NCI-H1092 (cell line): ENCODE data around the gene ADCY9.

Experiments used
- DNase-seq: peaks from one replicate; lab custom pipeline; 2025; lab: John Stamatoyannopoulos, UW

ADCY9 gene

GRCh38 chr16:4032768-4033167, 83.5 kb downstream of the ADCY9 start:
- DNase-seq = no peak

DNA sequence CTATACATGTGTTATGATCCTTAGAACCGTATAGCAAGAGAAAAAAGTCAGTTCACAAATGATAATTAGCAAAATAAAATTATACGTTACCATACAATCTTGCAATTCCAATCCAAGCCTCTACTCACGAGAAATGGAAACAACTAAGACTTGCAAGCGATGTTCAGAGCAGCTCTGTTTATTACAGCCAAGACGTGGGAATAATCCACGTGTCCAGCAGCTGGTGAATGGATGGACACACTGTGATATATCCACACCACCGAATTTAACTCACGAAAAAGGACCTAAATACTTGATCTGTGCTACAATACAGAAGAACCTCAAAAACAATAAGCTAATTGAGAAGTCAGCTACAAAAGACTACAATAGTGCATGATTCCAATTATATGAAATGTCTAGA, 88.1 kb downstream of the ADCY9 start:
- DNase-seq = no peak

DNA sequence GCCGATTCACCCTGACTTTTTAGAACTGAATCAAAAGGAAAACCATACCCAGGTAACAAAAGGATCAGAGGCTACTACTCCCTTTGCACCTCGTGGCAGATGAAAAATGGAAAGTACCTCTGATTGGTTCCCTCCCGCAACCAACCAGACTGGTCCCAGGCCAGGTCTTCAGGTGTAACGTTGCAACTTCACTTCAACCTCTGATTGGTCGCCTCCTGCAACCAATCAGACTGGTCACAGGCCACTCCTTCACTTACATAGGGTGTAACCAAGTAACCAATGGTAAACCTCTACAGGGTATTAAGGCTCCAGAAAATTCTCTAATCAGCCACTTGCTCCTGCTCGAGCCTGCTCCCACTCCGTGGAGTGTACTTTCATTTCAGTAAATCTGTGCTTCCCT, 89.4 kb downstream of the ADCY9 start:
- no peak for DNase-seq

GRCh38 chr16:4025428-4025827, 90.8 kb downstream of the ADCY9 start:
- no peak for DNase-seq

DNA sequence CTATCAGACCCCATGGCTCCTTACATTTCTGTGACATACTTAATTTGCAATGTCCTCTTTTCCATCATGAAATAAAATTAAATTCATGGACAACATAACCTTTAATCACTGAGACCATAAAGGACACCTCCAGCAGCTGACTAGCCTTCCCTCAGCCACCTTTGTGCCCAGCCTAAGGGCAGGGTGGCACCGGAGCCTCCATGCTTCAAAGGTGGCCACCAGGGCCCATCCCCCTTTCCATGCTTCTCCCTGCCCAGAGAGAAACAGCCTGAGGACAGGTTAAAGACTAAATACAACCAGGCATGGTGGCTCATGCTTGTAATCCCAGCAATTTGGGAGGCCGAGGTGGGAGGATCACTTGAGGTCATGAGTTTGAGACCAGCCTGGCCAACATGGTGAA, 94.3 kb downstream of the ADCY9 start:
- DNase-seq = no peak

GRCh38 chr16:4021070-4021779, 95.0 kb downstream of the ADCY9 start:
- peak; percentile 95 for DNase-seq

GRCh38 chr16:4019371-4019791, 96.9 kb downstream of the ADCY9 start:
- no peak for DNase-seq

- DNase-seq = no peak
These were observed 97.9 kb downstream of the ADCY9 start for GRCh38 chr16:4018391-4018790.

GRCh38 chr16:4017807-4018206, 98.4 kb downstream of the ADCY9 start:
- DNase-seq = no peak

DNA sequence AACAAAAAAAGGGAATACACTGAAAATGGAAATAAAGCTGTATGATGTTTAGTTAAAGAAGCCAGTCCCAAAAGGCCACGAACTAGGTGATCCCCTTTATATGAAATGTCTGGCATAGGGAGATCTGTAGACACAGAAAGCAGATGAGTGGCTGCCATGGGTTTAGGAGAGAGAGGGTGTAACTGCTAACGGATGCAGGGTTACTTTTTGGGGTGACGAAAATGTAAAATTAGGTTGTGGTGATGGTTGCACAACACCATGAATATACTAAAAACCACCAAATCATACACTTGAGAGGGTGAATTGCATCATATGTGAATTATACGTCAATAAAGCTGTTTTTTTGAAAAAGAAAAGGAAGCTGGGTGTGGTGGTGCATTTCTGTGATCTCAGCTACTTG, 99.6 kb downstream of the ADCY9 start:
- no peak for DNase-seq

DNA sequence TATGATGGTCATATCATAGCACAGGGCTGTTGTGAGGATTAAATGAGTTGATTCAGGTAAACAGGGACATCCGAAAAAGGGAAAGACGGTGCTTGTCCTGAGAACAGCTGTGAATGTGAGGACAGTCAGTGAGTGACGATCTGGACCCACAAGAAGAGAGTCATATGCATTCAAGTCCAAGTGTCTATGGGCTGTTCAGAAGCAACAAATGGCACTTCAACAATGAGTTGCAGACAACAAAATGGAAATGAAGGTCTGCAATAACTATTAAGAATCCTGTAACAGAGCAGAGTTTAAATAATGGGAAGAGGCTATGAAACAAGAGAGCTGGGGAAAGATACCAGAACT, 100.3 kb downstream of the ADCY9 start:
- DNase-seq = no peak

DNA sequence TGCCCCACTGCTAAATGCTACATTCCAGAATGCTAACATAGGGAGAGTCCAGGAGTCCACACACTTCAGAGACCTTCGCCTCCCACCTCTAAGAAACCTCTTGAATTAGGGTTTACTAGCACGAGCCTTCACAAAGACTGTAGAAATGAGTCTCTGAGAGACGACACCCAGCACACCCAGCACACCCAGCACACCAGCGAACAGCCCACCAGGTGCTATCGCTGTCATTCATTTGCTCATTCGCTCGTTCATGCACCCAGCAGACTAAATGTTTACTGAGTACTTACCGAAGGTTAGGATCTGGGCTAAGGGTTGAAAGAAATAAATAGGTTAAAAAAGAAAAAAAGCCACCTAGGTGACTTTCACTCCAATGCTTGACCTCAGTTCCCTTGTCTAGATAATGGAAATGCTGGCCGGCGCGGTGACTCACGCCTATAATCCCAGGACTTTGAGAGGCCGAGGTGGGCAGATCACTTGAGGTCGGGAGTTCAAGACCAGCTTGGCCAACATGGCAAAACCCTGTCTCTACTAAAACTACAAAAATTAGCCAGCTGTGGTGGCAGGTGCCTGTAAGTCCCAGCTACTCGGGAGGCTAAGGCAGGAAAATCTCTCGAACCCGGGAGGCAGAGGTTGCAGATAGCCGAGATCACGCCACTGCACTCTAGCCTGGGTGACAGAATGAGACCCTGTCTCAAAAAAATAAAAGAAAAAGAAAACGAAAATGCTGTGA, 100.8 kb downstream of the ADCY9 start:
- no peak for DNase-seq

GRCh38 chr16:4011940-4012629, 104.2 kb downstream of the ADCY9 start:
- DNase-seq = no peak

DNA sequence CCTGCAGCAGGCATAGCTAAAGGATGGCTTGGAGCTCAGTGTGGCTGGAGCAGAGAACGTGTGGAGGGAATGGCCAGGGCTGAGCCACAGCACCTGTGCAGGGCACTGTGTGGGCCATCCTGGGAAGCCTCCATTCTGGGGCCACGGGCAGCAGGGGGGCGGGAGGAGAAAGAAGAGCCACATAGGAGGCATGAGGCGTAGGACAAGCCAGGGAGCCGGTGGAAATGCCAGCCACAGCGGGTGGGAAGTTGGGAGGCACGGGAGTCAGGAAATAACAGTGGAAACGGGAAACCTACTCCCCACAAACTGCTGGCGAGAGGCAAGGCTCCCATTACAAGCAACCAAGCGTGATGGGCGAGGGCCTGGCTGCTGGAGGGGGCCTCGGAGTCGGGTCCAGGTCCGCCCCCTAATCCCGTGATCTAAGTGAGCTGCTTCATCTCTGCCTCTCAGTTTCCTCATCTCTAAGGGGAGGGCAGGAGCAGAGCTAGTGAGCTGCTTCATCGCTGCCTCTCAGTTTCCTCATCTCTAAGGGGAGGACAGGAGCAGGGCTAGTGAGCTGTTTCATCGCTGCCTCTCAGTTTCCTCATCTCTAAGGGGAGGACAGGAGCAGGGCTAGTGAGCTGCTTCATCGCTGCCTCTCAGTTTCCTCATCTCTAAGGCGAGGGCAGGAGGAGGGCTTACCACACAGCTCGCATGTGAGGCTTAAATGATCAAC, 104.9 kb downstream of the ADCY9 start:
- no peak for DNase-seq

DNA sequence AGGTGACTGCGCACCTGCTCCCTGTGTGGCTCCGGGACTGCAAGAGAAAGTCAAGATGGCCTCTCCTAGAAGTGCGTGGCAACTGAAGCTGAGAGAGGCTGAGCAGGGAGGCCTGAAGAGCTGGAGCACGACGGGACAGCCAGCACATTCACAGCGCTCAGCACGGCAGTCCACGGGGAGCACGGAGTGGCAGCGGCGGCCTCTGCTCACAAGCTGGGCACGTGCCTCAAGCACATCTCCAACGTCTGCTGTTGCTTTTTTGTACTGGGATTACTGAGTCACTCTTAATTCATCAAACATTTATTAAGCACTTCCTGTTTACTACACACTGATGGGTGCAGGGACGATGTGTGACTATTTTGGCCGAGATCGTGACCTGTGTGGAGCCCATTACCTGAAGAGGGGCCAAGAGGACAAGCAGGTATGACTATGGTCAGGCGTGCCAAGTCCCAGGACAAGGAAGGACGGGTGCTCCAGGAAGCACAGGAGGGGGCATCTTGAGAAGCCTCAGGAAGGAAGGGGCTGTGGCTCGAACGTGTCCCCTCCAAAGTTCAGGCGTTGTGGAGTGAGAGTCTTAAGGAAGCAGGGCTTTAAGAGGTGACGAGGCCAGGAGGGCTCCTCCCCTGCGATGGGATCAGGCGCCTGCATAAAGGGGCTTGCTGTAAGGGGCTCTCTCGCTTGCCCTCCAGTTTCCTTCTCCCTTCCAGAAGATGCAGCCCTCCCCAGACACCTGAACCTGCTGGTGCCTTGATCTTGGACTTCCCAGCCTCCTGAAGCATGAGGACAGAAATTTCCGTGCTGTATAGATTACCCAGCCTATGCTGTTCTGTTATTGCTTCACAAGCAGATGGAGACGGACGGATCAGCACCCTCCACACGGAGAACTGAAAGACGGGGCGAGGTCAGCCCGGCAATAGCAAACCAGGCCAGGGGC, 105.8 kb downstream of the ADCY9 start:
- no peak for DNase-seq

DNA sequence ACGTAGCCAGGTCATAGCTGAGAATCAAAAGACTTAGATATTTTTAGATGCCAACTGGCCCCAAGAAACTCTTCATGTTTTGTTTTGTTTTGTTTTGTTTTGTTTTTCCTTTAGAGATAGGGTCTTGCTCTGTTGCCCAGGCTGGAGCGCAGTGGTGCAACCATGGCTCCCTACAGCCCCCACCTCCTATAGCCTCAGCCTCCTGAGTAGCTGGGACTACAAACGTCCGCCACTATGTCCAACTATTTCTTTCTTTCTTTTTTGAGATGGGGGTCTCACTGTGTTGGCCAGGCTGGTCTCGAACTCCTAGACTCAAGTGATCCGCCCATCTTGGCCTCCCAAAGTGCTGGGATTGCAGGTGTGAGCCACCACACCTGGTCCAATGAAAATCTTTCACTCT, 107.1 kb downstream of the ADCY9 start:
- no peak for DNase-seq

DNA sequence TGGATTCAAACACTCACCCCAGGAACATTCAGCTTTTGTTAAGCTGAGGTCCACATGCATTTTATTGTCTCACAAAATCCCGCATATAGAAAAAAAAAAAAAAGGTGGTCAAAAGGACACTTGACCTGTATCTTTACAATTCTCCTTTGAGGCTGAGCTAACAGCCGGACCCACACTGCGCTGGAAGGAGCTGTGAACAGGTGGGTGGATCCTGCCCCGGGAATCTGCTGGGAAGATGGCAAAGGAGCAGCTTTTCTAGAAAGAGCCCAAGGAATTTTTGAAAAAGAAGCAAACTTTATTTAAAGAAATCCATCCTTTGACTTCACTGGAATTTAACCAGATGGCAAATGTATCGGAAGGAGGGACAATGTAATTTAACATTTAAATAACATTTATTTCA, 108.1 kb downstream of the ADCY9 start:
- DNase-seq = no peak

GRCh38 chr16:4006397-4006999, 109.7 kb downstream of the ADCY9 start:
- DNase-seq = no peak

DNA sequence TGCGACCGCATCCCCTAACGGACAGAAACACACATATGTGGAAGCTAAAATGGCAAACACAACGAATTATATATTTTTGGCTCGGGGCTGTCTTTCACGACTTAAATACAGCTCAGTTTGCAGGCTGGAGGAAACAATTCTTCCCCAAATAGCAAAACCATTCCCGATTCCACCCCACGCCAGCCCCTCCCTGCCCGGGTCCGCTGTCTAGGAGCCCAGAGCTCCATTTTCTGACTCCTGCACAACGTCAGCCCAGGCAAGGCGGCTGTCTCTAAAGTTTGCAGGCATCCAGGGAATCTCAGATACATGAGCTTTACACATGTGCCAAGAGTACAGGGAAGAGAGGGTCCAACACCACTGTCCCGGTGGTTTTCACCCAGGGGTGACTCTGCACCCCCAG, 110.5 kb downstream of the ADCY9 start:
- DNase-seq = no peak

- DNase-seq = no peak
These were observed 111.0 kb downstream of the ADCY9 start for GRCh38 chr16:4005281-4005680.

- no peak for DNase-seq
These were observed 112.0 kb downstream of the ADCY9 start for GRCh38 chr16:4004206-4004605.
